Mesendoderm (in vitro differentiated cells): Measurements from ENCODE around the gene BPHL.
A peak's percentile ranks its signal among the peaks of the same experiment; 100 is the strongest.

Experiments
- DNase-seq: peaks from one replicate; pipeline ENCODE4 v3.0.0; 2013
- H2AK5ac ChIP-seq: 2 replicates; pipeline ENCODE4 v1.6.1; 2013; ENCODE audit warnings: low read length, inconsistent platforms
- H2BK120ac ChIP-seq: 2 replicates; pipeline ENCODE4 v1.6.1; 2013; ENCODE audit warnings: low read depth, mild to moderate bottlenecking, low read length, moderate library complexity, mixed read lengths
- H2BK15ac ChIP-seq: replicated peaks from 2 replicates; pipeline ENCODE4 v1.6.1; 2013; ENCODE audit warnings: low read depth, mild to moderate bottlenecking, moderate library complexity
- H2BK5ac ChIP-seq: 2 replicates; pipeline ENCODE4 v1.6.1; 2013; ENCODE audit warnings: low read length, inconsistent platforms
- H3K18ac ChIP-seq: 2 replicates; pipeline ENCODE4 v1.6.1; 2013; ENCODE audit warnings: mild to moderate bottlenecking, low read length, mixed read lengths
- H3K23ac ChIP-seq: one replicate; pipeline ENCODE4 v1.6.1; 2013; ENCODE audit warnings: low read length
- H3K27ac ChIP-seq: 2 replicates; pipeline ENCODE4 v1.5.1; 2013; ENCODE audit warnings: low read depth, mild to moderate bottlenecking, inconsistent platforms, low read length, moderate library complexity
- H3K27me3 ChIP-seq: 2 replicates; pipeline ENCODE4 v1.6.1; 2013; ENCODE audit warnings: low read length, control low read depth, mild to moderate bottlenecking, inconsistent platforms; ENCODE audit not compliant: insufficient read depth, poor library complexity
- H3K36me3 ChIP-seq: 2 replicates; pipeline ENCODE4 v1.6.1; 2013; ENCODE audit warnings: low read length, inconsistent platforms; ENCODE audit not compliant: control insufficient read depth, insufficient read depth
- H3K4ac ChIP-seq: one replicate; pipeline ENCODE4 v1.6.1; 2013; ENCODE audit warnings: low read depth, mild to moderate bottlenecking, low read length, moderate library complexity
- H3K4me1 ChIP-seq: 2 replicates; pipeline ENCODE4 v1.6.1; 2013; ENCODE audit warnings: low read depth, low read length, inconsistent platforms; ENCODE audit not compliant: control insufficient read depth
- H3K4me2 ChIP-seq: 2 replicates; pipeline ENCODE4 v1.6.1; 2013; ENCODE audit warnings: low read length
- H3K4me3 ChIP-seq: 2 replicates; pipeline ENCODE4 v1.5.1; 2013; ENCODE audit warnings: mild to moderate bottlenecking, low read length
- H3K56ac ChIP-seq: one replicate; pipeline ENCODE4 v1.6.1; 2013; ENCODE audit warnings: low read length
- H3K79me1 ChIP-seq: 2 replicates; pipeline ENCODE4 v1.6.1; 2013; ENCODE audit warnings: low read length, inconsistent platforms
- H3K79me2 ChIP-seq: 2 replicates; pipeline ENCODE4 v1.6.1; 2013; ENCODE audit warnings: mild to moderate bottlenecking, low read length; ENCODE audit not compliant: control insufficient read depth, insufficient read depth
- H3K9ac ChIP-seq: 2 replicates; pipeline ENCODE4 v1.6.1; 2013; ENCODE audit warnings: low read length, inconsistent platforms
- H4K5ac ChIP-seq: one replicate; pipeline ENCODE4 v1.6.1; 2013; ENCODE audit warnings: low read length
- H4K8ac ChIP-seq: one replicate; pipeline ENCODE4 v1.6.1; 2013; ENCODE audit warnings: low read depth, mild to moderate bottlenecking, control low read depth, low read length, moderate library complexity
- WGBS: extraction: QIAGEN DNeasy Blood & Tissue Kit; methylation state at CpG from one replicate; pipeline ENCODE4 v1.1.7; 2013; ENCODE audit warnings: low lambda C conversion rate, missing lambda C conversion rate; ENCODE audit not compliant: insufficient coverage; ENCODE audit errors: extremely low coverage; 5-methylcytosine and 5-hydroxymethylcytosine counted together

BPHL gene

GRCh38 chr6:3088446-3088845, 30.1 kb upstream of the BPHL start:
- H3K27ac ChIP-seq, result no peak overlapping the region
- no CpG with 5 or more reads among the region's 4 CpGs for WGBS

DNA sequence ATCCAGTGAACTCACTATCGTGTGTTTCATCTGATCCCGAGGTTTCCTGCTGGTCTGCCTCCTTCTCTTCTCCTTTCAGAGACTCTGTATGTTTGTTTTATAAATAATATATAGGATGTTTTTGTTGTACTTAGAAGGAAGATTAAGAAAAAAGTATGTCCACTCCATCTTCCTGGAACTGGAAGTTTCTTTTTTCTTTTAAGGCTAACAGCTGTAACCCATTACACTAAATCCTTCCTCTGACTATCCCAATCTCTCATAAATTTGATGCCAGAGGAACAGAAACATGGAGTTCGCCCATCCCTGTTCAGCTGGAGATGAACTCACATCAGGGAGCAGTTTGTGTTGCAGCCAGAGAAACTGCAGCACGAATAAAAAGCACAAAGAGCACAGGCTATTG, 29.5 kb upstream of the BPHL start:
- no peak overlapping the region for H3K27ac ChIP-seq
- no CpG with 5 or more reads among the region's 4 CpGs for WGBS

More at GRCh38 chr6:3088446-3088845, 30.1 kb upstream of the BPHL start:
- no peak overlapping the region for H2BK15ac ChIP-seq
- H3K4me1 ChIP-seq, result no peaks in the 10 kb centered on the region
- DNase-seq, result no peak
- no peak overlapping the region for H3K4ac ChIP-seq
- no peak overlapping the region for H3K56ac ChIP-seq
- no peak overlapping the region for H2BK120ac ChIP-seq
- no peaks in the 10 kb centered on the region for H3K27me3 ChIP-seq
- H3K36me3 ChIP-seq, result peaks cover 18% of the 10 kb centered on the region
- H3K23ac ChIP-seq, result no peak overlapping the region
- H4K5ac ChIP-seq, result no peak overlapping the region
- H4K8ac ChIP-seq, result no peak overlapping the region
- no peak overlapping the region for H3K18ac ChIP-seq
- H3K79me2 ChIP-seq, result no peaks in the 10 kb centered on the region
- no peaks in the 10 kb centered on the region for H3K79me1 ChIP-seq
- no peak overlapping the region for H2AK5ac ChIP-seq
- no peak overlapping the region for H2BK5ac ChIP-seq
- H3K9ac ChIP-seq, result no peak overlapping the region
- no peak overlapping the region for H3K4me2 ChIP-seq
- H3K4me3 ChIP-seq, result peak overlapping the region; percentile 28

DNA sequence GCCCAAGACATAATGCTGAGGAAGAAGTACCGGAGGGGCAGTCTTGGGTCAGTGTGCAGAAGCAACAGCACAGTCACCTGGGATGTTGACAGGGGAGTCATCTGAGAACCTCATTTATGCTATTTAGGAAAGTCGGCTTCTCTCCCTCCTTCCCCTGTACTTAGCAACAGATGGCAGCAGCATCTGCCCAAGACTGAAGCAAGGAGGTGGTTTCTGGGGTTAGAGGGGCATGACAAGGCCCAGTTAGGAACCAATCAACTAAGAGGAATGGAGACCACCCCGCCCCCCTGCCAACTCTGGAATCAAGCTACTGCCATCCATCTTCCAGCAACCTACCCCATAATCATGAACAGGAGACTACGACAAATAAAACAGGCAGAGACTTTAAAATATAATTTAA, 28.5 kb upstream of the BPHL start:
- peak overlapping the region; percentile 57 for H3K4me3 ChIP-seq
- no peak overlapping the region for H3K4ac ChIP-seq
- H3K27me3 ChIP-seq, result no peaks in the 10 kb centered on the region
- H3K18ac ChIP-seq, result no peak overlapping the region
- no peak overlapping the region for H2BK120ac ChIP-seq
- no peak overlapping the region for H4K8ac ChIP-seq
- no peak overlapping the region for H4K5ac ChIP-seq
- H2AK5ac ChIP-seq, result no peak overlapping the region
- no peak overlapping the region for H2BK15ac ChIP-seq
- H2BK5ac ChIP-seq, result no peak overlapping the region
- no peak overlapping the region for H3K23ac ChIP-seq
- no peaks in the 10 kb centered on the region for H3K79me2 ChIP-seq
- H3K36me3 ChIP-seq, result peaks cover 15% of the 10 kb centered on the region
- no peak for DNase-seq
- H3K56ac ChIP-seq, result no peak overlapping the region
- WGBS, result no CpG with 5 or more reads among the region's 4 CpGs
- H3K9ac ChIP-seq, result no peak overlapping the region
- H3K79me1 ChIP-seq, result no peaks in the 10 kb centered on the region
- no peak overlapping the region for H3K27ac ChIP-seq
- H3K4me2 ChIP-seq, result no peak overlapping the region
- no peaks in the 10 kb centered on the region for H3K4me1 ChIP-seq

More for the DNA sequence above, 29.5 kb upstream of the BPHL start:
- Histone ChIP-seq H2BK120ac (no peak overlapping the region), H3K36me3 (peaks cover 15% of the 10 kb centered on the region), H3K27me3 (no peaks in the 10 kb centered on the region), H4K5ac (no peak overlapping the region), H2BK15ac (no peak overlapping the region), H3K79me2 (no peaks in the 10 kb centered on the region), H3K23ac (no peak overlapping the region), H2BK5ac (no peak overlapping the region), H3K4me2 (no peak overlapping the region), H3K79me1 (no peaks in the 10 kb centered on the region), H3K18ac (no peak overlapping the region), H3K9ac (no peak overlapping the region), H3K56ac (no peak overlapping the region), H3K4me3 (peak overlapping the region; percentile 48), H4K8ac (no peak overlapping the region), H2AK5ac (no peak overlapping the region), H3K4ac (no peak overlapping the region), H3K4me1 (no peaks in the 10 kb centered on the region)
- DNase-seq, result no peak

GRCh38 chr6:3094815-3095214, 23.7 kb upstream of the BPHL start:
- DNase-seq, result no peak
- H3K4me1 ChIP-seq, result no peaks in the 10 kb centered on the region
- H2BK15ac ChIP-seq, result no peak overlapping the region
- H3K36me3 ChIP-seq, result peaks cover 6% of the 10 kb centered on the region
- no peak overlapping the region for H2AK5ac ChIP-seq
- H3K79me1 ChIP-seq, result no peaks in the 10 kb centered on the region
- no peaks in the 10 kb centered on the region for H3K27me3 ChIP-seq
- H3K4ac ChIP-seq, result no peak overlapping the region
- no peak overlapping the region for H3K18ac ChIP-seq
- no peak overlapping the region for H3K27ac ChIP-seq
- no peak overlapping the region for H3K23ac ChIP-seq
- no peak overlapping the region for H2BK120ac ChIP-seq
- H3K9ac ChIP-seq, result no peak overlapping the region
- no peak overlapping the region for H3K56ac ChIP-seq
- H2BK5ac ChIP-seq, result no peak overlapping the region
- no peak overlapping the region for H4K8ac ChIP-seq
- no peaks in the 10 kb centered on the region for H3K79me2 ChIP-seq
- WGBS, result no CpG with 5 or more reads among the region's 2 CpGs
- no peak overlapping the region for H3K4me2 ChIP-seq
- H4K5ac ChIP-seq, result no peak overlapping the region
- H3K4me3 ChIP-seq, result no peak overlapping the region

- Histone ChIP-seq H3K4me2 (no peak overlapping the region), H2AK5ac (no peak overlapping the region), H4K8ac (no peak overlapping the region), H3K4me1 (no peaks in the 10 kb centered on the region), H3K18ac (no peak overlapping the region), H3K27me3 (no peaks in the 10 kb centered on the region), H3K4me3 (no peak overlapping the region), H2BK15ac (no peak overlapping the region), H2BK5ac (no peak overlapping the region), H3K36me3 (peaks cover 6% of the 10 kb centered on the region), H3K4ac (no peak overlapping the region), H2BK120ac (no peak overlapping the region), H3K79me1 (no peaks in the 10 kb centered on the region), H3K79me2 (no peaks in the 10 kb centered on the region), H4K5ac (no peak overlapping the region), H3K56ac (no peak overlapping the region), H3K9ac (no peak overlapping the region), H3K27ac (no peak overlapping the region), H3K23ac (no peak overlapping the region)
- DNase-seq, result no peak
- WGBS, result no CpG with 5 or more reads among the region's 3 CpGs
Measured at GRCh38 chr6:3102875-3103274, 15.6 kb upstream of the BPHL start.

DNA sequence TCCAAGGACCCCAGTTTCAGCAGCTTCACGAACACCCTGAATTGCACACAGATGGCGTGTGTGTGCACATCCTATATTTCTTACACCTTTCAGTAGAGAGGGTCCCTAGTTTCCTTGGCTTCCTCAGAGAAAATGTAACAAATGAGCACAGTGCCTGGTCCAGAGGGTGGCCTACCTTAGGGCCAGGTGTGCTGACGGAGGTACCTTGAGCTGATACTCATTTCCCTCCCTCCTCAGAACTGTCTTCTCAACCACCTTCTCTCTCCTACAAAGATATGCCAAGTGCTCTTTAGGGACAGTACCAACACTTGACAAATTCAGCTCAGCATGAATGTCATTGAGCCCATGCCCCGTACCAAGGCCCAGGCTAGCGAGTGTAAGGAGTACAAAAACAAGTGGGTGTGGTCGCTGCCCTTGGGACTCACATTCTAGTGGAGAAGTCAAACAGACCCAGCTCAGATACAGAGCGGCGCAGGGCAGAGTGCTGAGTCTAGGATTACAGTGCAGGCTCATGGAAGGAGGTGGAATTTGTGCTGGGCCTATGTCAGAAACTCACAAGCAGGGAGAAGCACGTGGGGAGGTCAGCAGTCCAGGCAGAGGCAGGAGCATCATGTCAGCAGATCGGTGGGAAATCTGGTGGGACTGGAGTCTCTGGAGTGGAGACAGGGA, 9.6 kb upstream of the BPHL start:
- Histone ChIP-seq H3K4me1 (no peaks in the 10 kb centered on the region), H3K9ac (no peak overlapping the region), H3K27ac (no peak overlapping the region), H3K4me2 (no peak overlapping the region), H3K36me3 (peaks cover 6% of the 10 kb centered on the region), H2AK5ac (no peak overlapping the region), H2BK15ac (no peak overlapping the region), H3K27me3 (no peaks in the 10 kb centered on the region), H4K8ac (no peak overlapping the region), H3K79me1 (no peaks in the 10 kb centered on the region), H2BK5ac (no peak overlapping the region), H3K79me2 (no peaks in the 10 kb centered on the region), H3K4me3 (no peak overlapping the region), H4K5ac (no peak overlapping the region), H3K23ac (no peak overlapping the region), H3K4ac (no peak overlapping the region), H2BK120ac (no peak overlapping the region), H3K56ac (no peak overlapping the region), H3K18ac (no peak overlapping the region)
- no peak for DNase-seq
- no CpG with 5 or more reads among the region's 10 CpGs for WGBS
